Neural cell (in vitro differentiated cells): ENCODE measurements around the gene PEMT.

Source experiments
- RAD21 ChIP-seq: fragments of 450-650 bp; conservative IDR thresholded peaks from 2 replicates; pipeline ENCODE4 v1.6.1; 2014; ENCODE audit warnings: antibody characterized with exemption, mild to moderate bottlenecking, moderate library complexity
- TF ChIP-seq, protein P1 (sequence below): fragments of 450-650 bp; IDR thresholded peaks from 2 replicates; pipeline ENCODE4 v1.5.1; 2014; ENCODE audit warnings: antibody characterized with exemption, mild to moderate bottlenecking, moderate library complexity; ENCODE audit not compliant: poor library complexity, severe bottlenecking

DNA sequence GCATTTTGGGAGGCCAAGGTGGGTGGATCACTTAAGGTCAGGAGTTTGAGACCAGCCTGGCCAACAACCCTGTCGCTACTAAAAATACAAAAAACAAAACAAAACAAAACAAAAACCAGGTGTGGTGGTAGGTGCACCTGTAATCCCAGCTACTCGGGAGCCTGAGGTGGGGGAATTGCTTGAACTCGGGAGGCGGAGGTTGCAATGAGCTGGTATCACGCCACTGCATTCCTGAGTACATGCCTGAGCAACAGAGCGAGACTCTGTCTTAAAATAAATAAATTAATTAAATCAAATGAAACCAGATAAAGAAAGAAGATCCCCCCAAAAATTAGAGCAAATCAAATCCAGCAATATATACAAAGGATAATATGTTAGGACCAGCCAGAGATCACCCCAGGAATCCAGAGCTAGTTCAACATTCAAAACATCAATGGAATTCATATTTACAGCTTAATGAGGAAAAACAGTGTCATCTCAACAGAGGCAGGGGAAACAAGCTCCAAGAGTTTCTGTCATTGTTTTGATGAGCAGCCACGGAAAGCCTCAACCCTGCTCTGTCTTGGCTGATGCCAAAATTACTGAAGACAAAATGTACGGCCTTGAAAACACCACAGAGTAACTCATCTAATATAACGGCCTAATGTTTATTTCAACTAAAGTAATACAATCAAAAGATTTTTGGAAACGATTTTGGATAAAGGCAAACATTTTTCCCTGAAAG lies 3.7 kb downstream of the PEMT start:
- TF ChIP-seq RAD21 = no peak
- TF ChIP-seq, protein P1, sequence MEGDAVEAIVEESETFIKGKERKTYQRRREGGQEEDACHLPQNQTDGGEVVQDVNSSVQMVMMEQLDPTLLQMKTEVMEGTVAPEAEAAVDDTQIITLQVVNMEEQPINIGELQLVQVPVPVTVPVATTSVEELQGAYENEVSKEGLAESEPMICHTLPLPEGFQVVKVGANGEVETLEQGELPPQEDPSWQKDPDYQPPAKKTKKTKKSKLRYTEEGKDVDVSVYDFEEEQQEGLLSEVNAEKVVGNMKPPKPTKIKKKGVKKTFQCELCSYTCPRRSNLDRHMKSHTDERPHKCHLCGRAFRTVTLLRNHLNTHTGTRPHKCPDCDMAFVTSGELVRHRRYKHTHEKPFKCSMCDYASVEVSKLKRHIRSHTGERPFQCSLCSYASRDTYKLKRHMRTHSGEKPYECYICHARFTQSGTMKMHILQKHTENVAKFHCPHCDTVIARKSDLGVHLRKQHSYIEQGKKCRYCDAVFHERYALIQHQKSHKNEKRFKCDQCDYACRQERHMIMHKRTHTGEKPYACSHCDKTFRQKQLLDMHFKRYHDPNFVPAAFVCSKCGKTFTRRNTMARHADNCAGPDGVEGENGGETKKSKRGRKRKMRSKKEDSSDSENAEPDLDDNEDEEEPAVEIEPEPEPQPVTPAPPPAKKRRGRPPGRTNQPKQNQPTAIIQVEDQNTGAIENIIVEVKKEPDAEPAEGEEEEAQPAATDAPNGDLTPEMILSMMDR = no peak
